Measurements from ENCODE around the gene ART4.

The ART4 gene

GRCh38 chr12:14876833-14877232 is 33.5 kb upstream of the ART4 start:
- no peak for TF ChIP-seq CTCF (IDR thresholded peaks at IDR 0.05)
- no peaks in the 10 kb centered on the region for H3K9me3 ChIP-seq
- H3K4me3 ChIP-seq (ENCODE audit: low read depth in 1 of 2, low read length in 1 of 2), result no peak overlapping the region
- H3K27me3 ChIP-seq, result no peaks in the 10 kb centered on the region
- H3K27ac ChIP-seq, result no peak overlapping the region
- no peaks in the 10 kb centered on the region for H3K36me3 ChIP-seq
- no peaks in the 10 kb centered on the region for H3K4me1 ChIP-seq (ENCODE audit: control insufficient read depth in 1 of 2, insufficient read depth in 1 of 2, low read depth in 1 of 2, low read length in 1 of 2)

DNA sequence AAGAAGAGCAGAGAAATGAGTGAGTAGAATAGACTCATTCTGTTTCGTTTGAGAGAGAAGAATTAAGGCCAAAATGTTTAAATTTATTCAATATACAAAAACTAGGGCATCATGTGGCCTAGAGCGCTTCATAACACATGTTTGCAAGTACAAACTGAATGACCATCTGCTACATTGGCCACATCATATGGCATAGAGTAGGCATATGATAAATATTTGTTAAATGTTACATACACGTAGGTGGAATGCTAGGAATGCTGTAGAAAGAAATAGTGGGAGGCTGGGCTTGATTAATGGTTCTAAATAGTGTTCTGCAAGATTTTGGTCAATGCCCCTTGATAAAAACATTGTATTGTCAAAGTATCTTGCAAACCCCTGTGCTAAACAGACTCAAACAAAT is 31.6 kb upstream of the ART4 start:
- Histone ChIP-seq H3K4me3 (ENCODE audit: low read depth in 1 of 2, low read length in 1 of 2) (no peak overlapping the region), H3K27ac (no peak overlapping the region), H3K27me3 (no peaks in the 10 kb centered on the region), H3K36me3 (no peaks in the 10 kb centered on the region), H3K9me3 (no peaks in the 10 kb centered on the region), H3K4me1 (ENCODE audit: control insufficient read depth in 1 of 2, insufficient read depth in 1 of 2, low read depth in 1 of 2, low read length in 1 of 2) (no peaks in the 10 kb centered on the region)
- TF ChIP-seq CTCF (IDR thresholded peaks at IDR 0.05), result no peak

GRCh38 chr12:14873440-14874185 is 30.3 kb upstream of the ART4 start:
- Histone ChIP-seq H3K27me3 (no peaks in the 10 kb centered on the region), H3K4me1 (ENCODE audit: control insufficient read depth in 1 of 2, insufficient read depth in 1 of 2, low read depth in 1 of 2, low read length in 1 of 2) (no peaks in the 10 kb centered on the region), H3K4me3 (ENCODE audit: low read depth in 1 of 2, low read length in 1 of 2) (no peak overlapping the region), H3K9me3 (no peaks in the 10 kb centered on the region), H3K36me3 (no peaks in the 10 kb centered on the region), H3K27ac (no peak overlapping the region)
- no peak for TF ChIP-seq CTCF (IDR thresholded peaks at IDR 0.05)

GRCh38 chr12:14871886-14872285 is 28.6 kb upstream of the ART4 start:
- H3K27me3 ChIP-seq, result no peaks in the 10 kb centered on the region
- no peak overlapping the region for H3K4me3 ChIP-seq (ENCODE audit: low read depth in 1 of 2, low read length in 1 of 2)
- no peaks in the 10 kb centered on the region for H3K9me3 ChIP-seq
- TF ChIP-seq CTCF (IDR thresholded peaks at IDR 0.05), result no peak
- no peaks in the 10 kb centered on the region for H3K36me3 ChIP-seq
- no peak overlapping the region for H3K27ac ChIP-seq
- H3K4me1 ChIP-seq (ENCODE audit: control insufficient read depth in 1 of 2, insufficient read depth in 1 of 2, low read depth in 1 of 2, low read length in 1 of 2), result no peaks in the 10 kb centered on the region

DNA sequence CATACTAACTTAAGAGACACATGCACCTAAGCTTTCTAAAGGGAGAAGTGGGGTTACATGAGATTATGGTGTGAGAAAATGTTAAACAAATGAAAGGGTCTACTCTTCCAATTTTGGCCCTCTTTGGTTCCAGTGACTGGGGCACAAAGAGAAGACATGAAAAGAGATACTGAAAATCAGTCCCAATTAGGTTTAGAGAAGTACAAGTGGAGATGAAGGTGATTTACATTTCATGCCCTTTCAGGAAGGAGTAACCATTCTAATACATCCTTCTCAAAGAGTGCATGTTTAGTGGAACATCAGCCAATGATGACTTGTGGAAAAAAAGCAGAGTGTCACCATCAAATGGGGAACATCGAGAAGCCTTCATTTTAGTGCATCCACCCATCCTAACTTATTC is 27.9 kb upstream of the ART4 start:
- no peak overlapping the region for H3K4me3 ChIP-seq (ENCODE audit: low read depth in 1 of 2, low read length in 1 of 2)
- TF ChIP-seq CTCF (IDR thresholded peaks at IDR 0.05), result no peak
- H3K9me3 ChIP-seq, result no peaks in the 10 kb centered on the region
- no peaks in the 10 kb centered on the region for H3K27me3 ChIP-seq
- no peaks in the 10 kb centered on the region for H3K36me3 ChIP-seq
- no peaks in the 10 kb centered on the region for H3K4me1 ChIP-seq (ENCODE audit: control insufficient read depth in 1 of 2, insufficient read depth in 1 of 2, low read depth in 1 of 2, low read length in 1 of 2)
- no peak overlapping the region for H3K27ac ChIP-seq

All from neutrophil (primary cell).